NOMO-1 treated with DMSO at 0.1 percent for 48 hours (cell line): Measurements from ENCODE around the gene SLC8A1.
"Not testable (repeated sequence)": the region's sequence is repeated elsewhere in the genome, so short reads cannot be mapped to it uniquely, and the experiment has no call there.

Experiments
- DNase-seq: peaks from one replicate; lab custom pipeline; 2025; ENCODE audit not compliant: unreplicated experiment; lab: John Stamatoyannopoulos, UW

SLC8A1 gene

DNA sequence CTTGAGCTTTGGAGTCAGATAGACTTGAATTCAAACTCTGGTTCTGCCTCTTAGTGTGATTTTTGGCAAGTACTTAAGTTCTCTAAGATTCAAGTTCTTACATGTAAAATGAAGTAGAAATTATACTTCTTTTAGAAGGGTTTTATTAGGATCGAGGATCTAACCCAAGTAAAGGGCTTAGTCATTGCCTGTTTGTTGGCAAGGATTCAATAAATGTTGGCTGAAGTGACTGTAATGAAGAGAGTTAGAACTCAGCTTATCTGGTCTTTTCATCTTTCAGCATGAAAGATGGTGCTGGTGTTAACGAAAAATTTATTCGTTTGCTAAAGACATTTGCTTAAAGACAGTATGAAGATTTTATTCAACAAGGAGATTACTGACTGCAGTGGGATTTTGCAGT, 356.9 kb downstream of the SLC8A1 start:
- no peak for DNase-seq

DNA sequence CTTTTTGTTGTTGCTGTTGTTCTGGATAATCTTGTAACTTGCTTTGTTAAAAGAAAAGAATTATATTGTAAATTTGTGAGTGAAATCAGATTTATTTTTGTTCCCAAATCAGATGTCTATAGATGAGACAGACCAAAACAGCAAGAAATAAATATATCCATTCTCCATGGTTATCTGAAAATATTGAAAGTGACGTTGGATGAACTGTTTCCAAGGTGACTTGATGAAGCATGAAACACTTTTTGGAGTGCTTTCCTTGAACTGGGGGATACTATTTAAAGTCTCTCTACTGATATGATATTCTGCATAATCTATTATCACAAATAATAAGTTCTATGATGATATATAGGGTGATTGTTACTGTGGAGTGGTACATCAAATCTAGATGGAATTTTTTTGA, 357.4 kb downstream of the SLC8A1 start:
- DNase-seq = no peak

DNA sequence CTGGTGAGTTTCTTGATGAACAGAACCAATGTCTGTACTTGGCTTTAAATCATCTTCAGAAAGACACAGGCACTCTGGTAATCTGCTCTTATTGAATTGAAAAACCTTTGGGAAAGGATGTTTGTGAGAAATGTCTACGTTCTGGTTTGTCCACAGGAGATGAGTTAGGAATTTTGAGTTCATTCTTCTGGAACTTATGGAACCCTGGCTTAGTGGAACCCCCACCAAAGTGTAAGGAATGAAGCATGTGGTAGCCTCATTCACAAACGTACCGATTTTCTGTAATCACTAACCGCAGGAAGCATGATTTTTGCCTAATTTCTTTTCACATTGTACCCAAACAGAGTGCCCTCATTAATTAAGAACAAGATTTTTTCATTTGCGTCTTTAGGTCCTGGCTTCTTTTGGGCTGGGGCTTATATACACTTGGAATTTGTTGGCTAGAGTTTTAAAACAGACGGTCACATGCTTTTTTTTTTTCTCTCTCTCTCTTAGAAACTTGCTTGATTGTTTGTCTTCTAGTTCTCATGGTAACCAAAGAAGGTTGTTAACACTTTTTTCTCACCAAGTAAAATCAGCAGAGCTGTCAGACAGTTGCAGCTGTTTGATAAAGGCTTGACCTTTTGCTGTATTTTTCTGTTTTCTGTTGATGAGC, 358.7 kb downstream of the SLC8A1 start:
- no peak for DNase-seq

DNA sequence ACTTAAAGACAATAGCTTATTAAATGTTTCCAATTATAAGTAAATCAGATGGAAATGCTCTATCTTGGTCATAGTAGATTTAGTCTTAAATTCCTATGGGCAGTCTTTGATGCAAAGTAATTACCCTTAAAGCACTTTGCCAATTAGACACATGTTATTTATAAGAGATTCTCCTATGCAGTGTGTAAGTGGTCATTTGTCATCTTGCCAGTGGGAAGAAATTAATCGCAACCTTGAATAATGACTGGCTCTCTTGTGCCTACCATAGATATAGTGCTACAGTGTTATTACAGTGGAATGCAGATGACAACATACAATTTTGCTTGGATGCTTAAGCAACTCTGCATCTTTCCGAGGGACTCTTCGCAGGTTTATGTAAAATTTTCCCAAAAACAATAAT, 361.8 kb downstream of the SLC8A1 start:
- no peak for DNase-seq

DNA sequence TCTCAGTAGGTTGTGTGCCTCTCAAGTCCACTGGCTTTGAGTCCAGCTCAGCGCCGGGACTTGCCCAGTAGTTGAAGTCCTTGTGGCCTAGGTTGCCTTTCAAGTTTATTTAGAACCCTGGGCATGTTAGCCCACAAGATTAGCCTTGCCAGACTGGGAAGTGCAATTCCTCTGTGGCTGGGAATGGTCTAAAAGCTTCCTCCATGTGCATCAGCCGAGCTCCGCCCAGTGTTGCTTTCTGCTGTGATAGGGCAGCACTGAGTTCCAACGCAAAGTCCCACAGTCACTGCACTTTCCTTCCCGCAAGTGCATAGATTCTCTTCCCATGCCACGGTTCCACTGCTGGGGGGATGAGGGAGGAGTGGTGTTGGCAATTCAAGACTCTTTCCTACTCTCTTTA, 364.0 kb downstream of the SLC8A1 start:
- DNase-seq = no peak

DNA sequence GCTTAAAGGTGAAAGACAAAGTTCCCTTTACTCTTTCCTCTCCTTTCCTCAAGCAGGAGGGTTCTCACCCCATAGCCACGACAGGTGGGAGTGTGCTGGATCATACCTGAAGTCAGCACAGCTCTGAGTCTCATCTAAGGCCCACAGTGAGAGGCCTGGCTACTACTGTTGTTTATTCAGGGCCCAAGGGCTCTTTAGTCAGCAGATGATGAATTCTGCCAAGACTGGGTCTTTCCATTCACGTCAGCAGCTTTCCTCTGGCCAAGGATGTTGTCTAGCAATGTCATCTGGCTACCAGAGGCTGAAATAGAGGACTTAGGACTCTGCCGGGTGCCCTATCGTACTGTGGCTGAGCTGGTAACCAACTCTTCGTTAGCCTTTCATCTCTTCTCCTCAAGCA, 364.5 kb downstream of the SLC8A1 start:
- no peak for DNase-seq

DNA sequence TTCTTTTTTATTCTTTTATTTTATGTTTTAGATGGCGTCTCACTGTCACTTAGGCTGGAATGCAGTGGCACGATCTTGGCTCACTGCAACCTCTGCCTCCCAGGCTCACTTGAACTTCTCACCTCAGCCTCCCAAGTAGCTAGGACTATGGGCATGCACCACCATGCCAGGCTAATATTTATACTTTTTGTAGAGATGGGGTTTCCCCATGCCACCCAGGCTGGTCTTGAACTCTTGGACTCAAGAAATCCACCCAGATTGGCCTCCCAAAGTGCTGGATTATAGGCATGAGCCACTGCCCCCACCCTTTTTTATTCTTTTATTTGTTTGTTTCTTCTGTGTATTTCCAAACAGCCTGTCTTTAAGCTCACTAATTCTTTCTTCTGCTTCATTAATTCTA, 366.1 kb downstream of the SLC8A1 start:
- no peak for DNase-seq

DNA sequence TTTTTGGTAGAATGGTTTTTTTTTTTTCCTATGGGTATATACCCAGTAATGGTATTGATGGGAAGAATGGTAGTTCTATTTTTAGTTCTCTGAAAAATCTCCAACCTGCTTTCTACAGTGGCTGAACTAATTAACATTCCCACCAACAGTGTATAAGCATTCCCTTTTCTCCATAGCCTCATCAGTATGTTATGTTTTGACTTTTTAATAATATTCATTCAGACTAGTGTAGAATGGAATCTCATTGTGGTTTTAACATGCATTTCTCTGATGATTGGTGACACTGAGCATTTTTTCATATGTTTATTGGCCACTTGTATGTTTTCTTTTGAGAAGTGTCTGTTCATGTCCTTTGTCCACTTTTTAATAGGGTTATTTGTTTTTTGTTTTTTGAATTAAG, 378.6 kb downstream of the SLC8A1 start:
- not testable (repeated sequence) for DNase-seq

DNA sequence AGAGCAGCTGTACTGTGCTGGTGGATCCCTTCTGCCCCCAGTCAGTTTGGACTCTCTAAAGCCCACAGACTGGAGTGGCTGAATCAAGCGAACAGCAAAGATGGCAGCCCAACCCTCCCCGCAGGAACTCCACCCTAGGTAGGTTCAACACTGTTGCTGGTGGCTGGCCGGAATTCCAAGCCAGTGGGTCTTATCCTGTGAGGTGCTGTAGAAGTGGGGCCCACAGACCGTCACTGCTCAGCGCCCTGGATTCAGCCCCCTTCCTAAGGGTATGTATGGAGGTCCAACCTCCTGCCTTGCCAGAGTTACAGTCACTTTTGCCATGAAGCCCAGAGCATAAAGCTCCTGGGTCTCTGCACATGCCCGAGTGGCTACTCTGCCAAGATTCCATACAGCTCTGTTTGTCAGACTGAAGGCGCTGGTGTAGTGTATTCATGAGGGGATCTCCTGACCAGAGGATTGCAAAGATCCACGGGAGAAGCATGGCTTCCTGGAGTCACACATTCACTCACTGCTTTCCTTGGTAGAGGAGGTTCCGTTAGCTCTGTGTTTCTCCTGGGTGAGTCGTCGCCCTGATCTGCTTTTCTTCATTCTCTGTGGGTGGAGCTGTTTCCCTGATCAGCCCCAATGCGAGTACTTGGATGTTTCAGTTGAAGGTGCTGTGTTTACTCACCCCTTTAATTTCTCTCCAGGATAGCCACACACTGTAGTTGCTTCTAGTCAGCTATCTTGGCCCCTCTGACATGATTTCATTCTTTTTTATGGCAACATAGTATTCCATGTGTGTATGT, 379.3 kb downstream of the SLC8A1 start:
- DNase-seq = no peak

DNA sequence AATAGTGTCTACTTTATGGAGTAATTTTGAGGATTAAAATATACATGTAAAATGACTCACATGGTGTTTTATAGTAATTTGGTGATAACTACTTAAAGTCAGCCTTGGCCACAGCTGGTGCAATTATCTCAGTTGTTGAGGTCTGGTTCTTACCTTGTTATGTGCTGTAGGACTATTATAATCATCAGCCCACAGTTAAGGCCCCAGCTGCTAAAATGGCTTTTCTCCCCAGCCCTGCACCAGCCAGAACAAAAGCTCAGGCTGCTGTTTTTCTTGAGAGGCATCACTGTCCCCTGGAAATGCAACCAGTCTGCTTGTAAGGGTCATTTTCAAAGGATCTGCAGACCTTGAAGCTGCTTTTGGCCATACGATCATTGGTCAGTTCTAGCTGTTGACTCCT, 389.5 kb downstream of the SLC8A1 start:
- DNase-seq = no peak

DNA sequence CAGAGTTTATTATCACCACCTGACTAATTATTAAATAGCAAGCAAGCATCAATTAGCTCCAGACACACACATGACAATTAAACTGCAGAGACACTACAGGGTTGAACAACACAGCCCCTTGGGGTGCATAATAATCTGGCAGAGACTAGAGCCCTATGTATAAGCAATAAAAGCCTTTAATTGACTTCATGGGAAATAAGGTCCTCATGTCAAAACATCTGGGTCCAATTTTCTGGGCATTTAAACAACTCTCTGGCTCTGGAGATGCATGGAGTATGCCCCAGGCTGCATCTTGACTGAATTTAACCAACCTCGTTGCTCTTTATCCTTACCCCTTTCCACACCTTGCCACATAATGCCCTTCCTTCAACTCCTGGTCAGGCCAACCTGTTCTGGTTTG, 402.1 kb downstream of the SLC8A1 start:
- DNase-seq = no peak

DNA sequence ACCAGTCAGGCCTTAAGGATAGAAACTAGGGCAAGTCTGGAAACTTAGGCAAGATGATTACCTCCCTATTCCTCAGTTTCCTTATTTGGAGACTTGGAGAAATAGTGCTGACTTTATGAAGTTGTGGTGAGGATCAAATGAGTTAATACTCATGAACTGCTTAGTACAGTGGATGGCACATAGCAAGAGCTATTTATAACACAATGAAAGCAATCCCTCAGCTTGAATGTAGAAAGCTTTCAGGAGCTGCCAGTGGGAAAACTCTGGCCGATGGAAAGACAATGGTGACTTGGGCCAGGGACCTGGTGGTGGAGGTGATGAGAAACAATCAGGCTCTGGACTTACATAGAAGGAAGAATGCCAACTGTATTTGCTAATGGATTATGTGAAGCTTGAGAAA, 403.4 kb downstream of the SLC8A1 start:
- no peak for DNase-seq

DNA sequence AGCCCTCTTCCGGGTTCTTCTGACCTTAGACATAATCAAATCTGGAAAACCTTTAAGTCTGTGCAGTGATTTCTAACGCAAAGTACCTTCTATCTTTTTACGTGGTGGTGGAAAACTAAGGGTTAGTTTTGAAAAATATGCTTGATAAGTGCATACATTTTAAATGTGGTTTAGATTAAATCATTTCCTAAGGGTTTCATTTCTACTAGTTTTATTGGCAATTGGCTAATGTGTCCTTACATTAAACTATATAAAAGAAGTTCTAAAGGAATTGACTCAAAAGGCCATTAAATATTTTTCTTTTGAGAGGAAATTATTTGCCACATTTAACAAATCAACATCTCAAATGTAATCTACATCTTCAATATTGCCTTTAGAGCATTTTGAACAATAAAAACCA, 404.5 kb downstream of the SLC8A1 start:
- no peak for DNase-seq
